ENCODE measurements around the gene RERE.

RERE gene

DNA sequence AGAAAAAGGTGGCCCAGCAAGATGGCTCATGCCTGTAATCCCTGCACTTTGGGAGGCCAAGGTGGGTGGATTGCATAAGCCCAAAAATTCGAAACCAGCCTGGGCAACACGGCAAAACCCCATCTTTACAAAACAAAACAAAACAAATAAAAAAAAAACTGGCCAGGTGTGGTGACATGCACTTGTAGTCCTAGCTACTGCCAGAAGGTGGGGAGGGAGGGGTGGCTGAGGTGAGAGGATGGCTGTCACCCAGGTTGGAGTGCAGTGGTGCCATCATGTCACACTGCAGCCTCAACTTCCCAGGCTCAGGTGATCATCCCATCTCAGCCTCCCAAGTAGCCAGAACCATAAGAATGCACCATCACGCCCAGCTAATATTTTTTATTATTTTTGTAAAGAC lies 22.8 kb downstream of the RERE start:
- Histone ChIP-seq H3K9me2 (replicated peaks; ENCODE audit: control insufficient read depth, low read length) (no peaks in the 10 kb centered on the region), H3K79me2 (ENCODE audit: control insufficient read depth, low read length) (peaks cover 38% of the 10 kb centered on the region), H3K9me3 (ENCODE audit: control insufficient read depth, insufficient read depth, low read length) (no peaks in the 10 kb centered on the region), H3K36me3 (ENCODE audit: control insufficient read depth, low read length) (no peaks in the 10 kb centered on the region; the same call in 1 of the 2 replicates), H3K4me2 (ENCODE audit: low read length) (no peak overlapping the region), H4K20me1 (ENCODE audit: control insufficient read depth, insufficient read depth, low read depth, low read length) (peaks cover 7% of the 10 kb centered on the region; the same call in 1 of the 2 replicates), H3K27me3 (ENCODE audit: control insufficient read depth, low read length) (no peaks in the 10 kb centered on the region), H3F3A (ENCODE audit: control insufficient read depth, insufficient read depth) (peaks cover 2% of the 10 kb centered on the region; the same call in 1 of the 2 replicates), H3K4me3 (ENCODE audit: low read length) (no peak overlapping the region), H3K4me1 (ENCODE audit: control insufficient read depth, low read length) (no peaks in the 10 kb centered on the region), H3K27ac (ENCODE audit: low read depth, low read length) (no peak overlapping the region)
- TF ChIP-seq, protein P1, sequence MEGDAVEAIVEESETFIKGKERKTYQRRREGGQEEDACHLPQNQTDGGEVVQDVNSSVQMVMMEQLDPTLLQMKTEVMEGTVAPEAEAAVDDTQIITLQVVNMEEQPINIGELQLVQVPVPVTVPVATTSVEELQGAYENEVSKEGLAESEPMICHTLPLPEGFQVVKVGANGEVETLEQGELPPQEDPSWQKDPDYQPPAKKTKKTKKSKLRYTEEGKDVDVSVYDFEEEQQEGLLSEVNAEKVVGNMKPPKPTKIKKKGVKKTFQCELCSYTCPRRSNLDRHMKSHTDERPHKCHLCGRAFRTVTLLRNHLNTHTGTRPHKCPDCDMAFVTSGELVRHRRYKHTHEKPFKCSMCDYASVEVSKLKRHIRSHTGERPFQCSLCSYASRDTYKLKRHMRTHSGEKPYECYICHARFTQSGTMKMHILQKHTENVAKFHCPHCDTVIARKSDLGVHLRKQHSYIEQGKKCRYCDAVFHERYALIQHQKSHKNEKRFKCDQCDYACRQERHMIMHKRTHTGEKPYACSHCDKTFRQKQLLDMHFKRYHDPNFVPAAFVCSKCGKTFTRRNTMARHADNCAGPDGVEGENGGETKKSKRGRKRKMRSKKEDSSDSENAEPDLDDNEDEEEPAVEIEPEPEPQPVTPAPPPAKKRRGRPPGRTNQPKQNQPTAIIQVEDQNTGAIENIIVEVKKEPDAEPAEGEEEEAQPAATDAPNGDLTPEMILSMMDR (IDR thresholded peaks at IDR 0.05; ENCODE audit: low read depth, low read length, poor library complexity, severe bottlenecking) = no peak
- no peak for TF ChIP-seq EZH2phosphoT487 (IDR thresholded peaks at IDR 0.05; ENCODE audit: borderline replicate concordance, low read length)

DNA sequence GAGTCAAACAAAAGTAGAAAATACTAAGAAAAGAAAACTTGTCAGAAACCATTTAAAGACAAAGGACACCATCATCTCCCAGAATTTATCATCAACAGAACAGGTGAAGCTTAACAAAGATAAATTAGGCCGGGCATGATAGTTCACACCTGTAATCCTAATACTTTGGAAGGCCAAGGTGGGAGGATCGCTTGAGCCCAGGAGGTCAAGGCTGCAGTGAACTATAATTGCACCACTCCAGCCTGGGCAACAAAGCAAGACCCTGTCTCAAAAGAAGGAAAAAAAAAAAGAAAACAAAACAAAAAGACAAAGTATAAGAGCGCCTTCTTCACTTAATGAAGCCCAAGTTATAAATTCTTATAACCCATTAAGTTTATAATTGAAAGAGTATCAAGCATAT lies 25.6 kb downstream of the RERE start:
- no peak overlapping the region for H3K27ac ChIP-seq (ENCODE audit: low read depth, low read length)
- H3K4me1 ChIP-seq (ENCODE audit: control insufficient read depth, low read length) = no peaks in the 10 kb centered on the region
- no peaks in the 10 kb centered on the region for H3F3A ChIP-seq (ENCODE audit: control insufficient read depth, insufficient read depth)
- H3K9me2 ChIP-seq (replicated peaks; ENCODE audit: control insufficient read depth, low read length) = no peaks in the 10 kb centered on the region
- H3K4me3 ChIP-seq (ENCODE audit: low read length) = no peak overlapping the region
- H3K36me3 ChIP-seq (ENCODE audit: control insufficient read depth, low read length) = no peaks in the 10 kb centered on the region; the same call in 1 of the 2 replicates
- H3K79me2 ChIP-seq (ENCODE audit: control insufficient read depth, low read length) = peaks cover 37% of the 10 kb centered on the region
- H3K4me2 ChIP-seq (ENCODE audit: low read length) = no peak overlapping the region
- no peaks in the 10 kb centered on the region for H3K27me3 ChIP-seq (ENCODE audit: control insufficient read depth, low read length)
- peaks cover 10% of the 10 kb centered on the region; the same call in 1 of the 2 replicates for H4K20me1 ChIP-seq (ENCODE audit: control insufficient read depth, insufficient read depth, low read depth, low read length)
- TF ChIP-seq, protein P1 (IDR thresholded peaks at IDR 0.05; ENCODE audit: low read depth, low read length, poor library complexity, severe bottlenecking) = no peak
- no peak for TF ChIP-seq EZH2phosphoT487 (IDR thresholded peaks at IDR 0.05; ENCODE audit: borderline replicate concordance, low read length)
- no peaks in the 10 kb centered on the region for H3K9me3 ChIP-seq (ENCODE audit: control insufficient read depth, insufficient read depth, low read length)

DNA sequence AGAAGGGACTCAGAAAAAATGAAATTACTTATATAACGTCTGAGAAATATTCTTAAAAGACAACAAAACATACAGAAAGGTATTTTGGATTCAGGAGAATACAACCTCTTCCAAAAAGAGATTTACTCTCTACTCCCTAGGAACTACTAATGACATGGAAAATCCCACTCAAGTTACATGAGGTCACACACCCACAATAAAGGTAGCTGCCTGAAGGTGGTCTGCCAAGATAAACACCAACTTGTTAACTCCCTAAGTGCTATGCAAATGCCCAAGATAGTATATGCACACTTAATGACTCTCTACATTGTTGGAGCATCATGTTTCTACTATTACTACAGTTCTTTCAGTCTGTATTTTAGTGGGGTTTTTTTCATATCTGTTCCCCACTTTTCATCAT lies 26.5 kb downstream of the RERE start:
- no peaks in the 10 kb centered on the region for H3F3A ChIP-seq (ENCODE audit: control insufficient read depth, insufficient read depth)
- H3K27ac ChIP-seq (ENCODE audit: low read depth, low read length) = no peak overlapping the region
- H3K36me3 ChIP-seq (ENCODE audit: control insufficient read depth, low read length) = no peaks in the 10 kb centered on the region; the same call in 1 of the 2 replicates
- H3K9me3 ChIP-seq (ENCODE audit: control insufficient read depth, insufficient read depth, low read length) = no peaks in the 10 kb centered on the region
- H4K20me1 ChIP-seq (ENCODE audit: control insufficient read depth, insufficient read depth, low read depth, low read length) = peaks cover 10% of the 10 kb centered on the region; the same call in 1 of the 2 replicates
- no peaks in the 10 kb centered on the region for H3K9me2 ChIP-seq (replicated peaks; ENCODE audit: control insufficient read depth, low read length)
- TF ChIP-seq, protein P1 (IDR thresholded peaks at IDR 0.05; ENCODE audit: low read depth, low read length, poor library complexity, severe bottlenecking) = no peak
- TF ChIP-seq EZH2phosphoT487 (IDR thresholded peaks at IDR 0.05; ENCODE audit: borderline replicate concordance, low read length) = no peak
- no peaks in the 10 kb centered on the region for H3K27me3 ChIP-seq (ENCODE audit: control insufficient read depth, low read length)
- H3K4me2 ChIP-seq (ENCODE audit: low read length) = no peak overlapping the region
- no peak overlapping the region for H3K4me3 ChIP-seq (ENCODE audit: low read length)
- H3K79me2 ChIP-seq (ENCODE audit: control insufficient read depth, low read length) = peaks cover 32% of the 10 kb centered on the region
- peaks cover 3% of the 10 kb centered on the region for H3K4me1 ChIP-seq (ENCODE audit: control insufficient read depth, low read length)
